DOHH2 (cell line): ENCODE results near the gene CDC123.

Experiments used
- H3F3A ChIP-seq: fragments of 200-600 bp; sonication (generic), shearing (Covaris generic); 2 replicates; pipeline ENCODE4 v1.6.0; 2016; ENCODE audit warnings: antibody characterized with exemption, mild to moderate bottlenecking; ENCODE audit not compliant: control insufficient read depth, insufficient read depth
- H3K27ac ChIP-seq: fragments of 200-600 bp; sonication (generic); 2 replicates; pipeline ENCODE4 v1.5.1; 2014; ENCODE audit warnings: low read depth, mild to moderate bottlenecking, low read length, moderate library complexity
- H3K27me3 ChIP-seq: fragments of 200-600 bp; sonication (generic); 2 replicates; pipeline ENCODE4 v1.6.1; 2014; ENCODE audit warnings: mild to moderate bottlenecking, low read length, mixed read lengths; ENCODE audit not compliant: control insufficient read depth
- H3K36me3 ChIP-seq: fragments of 200-600 bp; sonication (generic); 2 replicates; pipeline ENCODE4 v1.6.1; 2014; ENCODE audit warnings: mild to moderate bottlenecking, low read length, moderate library complexity, mixed read lengths; ENCODE audit not compliant: control insufficient read depth
- H3K4me1 ChIP-seq: fragments of 200-600 bp; sonication (generic); 2 replicates; pipeline ENCODE4 v1.6.1; 2014; ENCODE audit warnings: mild to moderate bottlenecking, low read length, mixed read lengths; ENCODE audit not compliant: control insufficient read depth
- H3K4me2 ChIP-seq: fragments of 200-600 bp; sonication (generic); 2 replicates; pipeline ENCODE4 v1.6.0; 2014; ENCODE audit warnings: mild to moderate bottlenecking, low read length, moderate library complexity
- H3K4me3 ChIP-seq: fragments of 200-600 bp; sonication (generic); 2 replicates; pipeline ENCODE4 v1.5.1; 2014; ENCODE audit warnings: mild to moderate bottlenecking, low read length, mixed read lengths
- H3K79me2 ChIP-seq: fragments of 200-600 bp; sonication (generic); 2 replicates; pipeline ENCODE4 v1.6.1; 2014; ENCODE audit warnings: mild to moderate bottlenecking, low read length, mixed read lengths; ENCODE audit not compliant: control insufficient read depth
- H3K9me2 ChIP-seq: fragments of 200-600 bp; sonication (generic); replicated peaks from 2 replicates; pipeline ENCODE4 v1.6.1; 2014; ENCODE audit warnings: mild to moderate bottlenecking, low read length, mixed read lengths; ENCODE audit not compliant: control insufficient read depth
- H3K9me3 ChIP-seq: fragments of 200-600 bp; sonication (generic); 2 replicates; pipeline ENCODE4 v1.6.1; 2014; ENCODE audit warnings: antibody characterized with exemption, low read length, mixed read lengths; ENCODE audit not compliant: control insufficient read depth, insufficient read depth
- H4K20me1 ChIP-seq: fragments of 200-600 bp; sonication (generic); 2 replicates; pipeline ENCODE4 v1.6.0; 2014; ENCODE audit warnings: low read depth, mild to moderate bottlenecking, antibody characterized with exemption, low read length, moderate library complexity; ENCODE audit not compliant: control insufficient read depth, insufficient read depth
- CTCF ChIP-seq: fragments of 200-600 bp; sonication (generic); IDR thresholded peaks from one replicate; pipeline ENCODE4 v1.5.1; 2014; ENCODE audit warnings: antibody characterized with exemption, mild to moderate bottlenecking, low read depth, low read length; ENCODE audit not compliant: poor library complexity, severe bottlenecking
- EZH2phosphoT487 ChIP-seq: fragments of 200-600 bp; sonication (generic); IDR thresholded peaks from 2 replicates; pipeline ENCODE4 v1.6.1; 2017; ENCODE audit warnings: borderline replicate concordance, mild to moderate bottlenecking, antibody characterized with exemption, low read length, moderate library complexity, mixed read lengths

CDC123 gene

GRCh38 chr10:12238821-12239220 lies 42.8 kb downstream of the CDC123 start:
- TF ChIP-seq EZH2phosphoT487, result no peak
- no peak for TF ChIP-seq CTCF
- Histone ChIP-seq H3K4me2 (no peak overlapping the region), H4K20me1 (peaks cover 7% of the 10 kb centered on the region; the same call in 1 of the 2 replicates), H3K9me3 (no peaks in the 10 kb centered on the region), H3K79me2 (peaks cover 22% of the 10 kb centered on the region), H3F3A (peaks cover 5% of the 10 kb centered on the region; the same call in 1 of the 2 replicates), H3K27me3 (no peaks in the 10 kb centered on the region), H3K36me3 (peaks cover 87% of the 10 kb centered on the region), H3K4me1 (peaks cover 34% of the 10 kb centered on the region), H3K4me3 (no peak overlapping the region), H3K27ac (no peak overlapping the region), H3K9me2 (no peaks in the 10 kb centered on the region)

GRCh38 chr10:12241810-12242529 lies 46.0 kb downstream of the CDC123 start:
- Histone ChIP-seq H3K4me1 (peaks cover 42% of the 10 kb centered on the region), H3F3A (peaks cover 8% of the 10 kb centered on the region; the same call in 1 of the 2 replicates), H4K20me1 (peaks cover 16% of the 10 kb centered on the region; the same call in 1 of the 2 replicates), H3K9me3 (no peaks in the 10 kb centered on the region), H3K4me2 (peak overlapping the region; percentile 42), H3K4me3 (no peak overlapping the region), H3K9me2 (no peaks in the 10 kb centered on the region), H3K79me2 (peaks cover 22% of the 10 kb centered on the region), H3K27me3 (no peaks in the 10 kb centered on the region), H3K36me3 (peaks cover 90% of the 10 kb centered on the region), H3K27ac (no peak overlapping the region)
- TF ChIP-seq EZH2phosphoT487 (no peak), CTCF (no peak)

- TF ChIP-seq CTCF (no peak), EZH2phosphoT487 (no peak)
- Histone ChIP-seq H3K27ac (peak overlapping the region; percentile 46), H3K9me2 (no peaks in the 10 kb centered on the region), H3K4me1 (peaks cover 42% of the 10 kb centered on the region), H3K36me3 (peaks cover 81% of the 10 kb centered on the region), H3F3A (peaks cover 8% of the 10 kb centered on the region; the same call in 1 of the 2 replicates), H3K9me3 (no peaks in the 10 kb centered on the region), H3K4me2 (peak overlapping the region; percentile 42), H4K20me1 (peaks cover 16% of the 10 kb centered on the region; the same call in 1 of the 2 replicates), H3K27me3 (no peaks in the 10 kb centered on the region), H3K4me3 (peak overlapping the region; percentile 7; the same call in 1 of the 2 replicates), H3K79me2 (peaks cover 22% of the 10 kb centered on the region)
Measured at GRCh38 chr10:12243864-12244620, 48.1 kb downstream of the CDC123 start.
